NCI-H446 (cell line): ENCODE results near the gene PNKP.
A peak's percentile ranks its signal among the peaks of the same experiment; 100 is the strongest.

Source experiments
- DNase-seq, 2 experiments: peaks; one replicate each; lab custom pipeline; 2025; lab: John Stamatoyannopoulos, UW

PNKP gene

DNA sequence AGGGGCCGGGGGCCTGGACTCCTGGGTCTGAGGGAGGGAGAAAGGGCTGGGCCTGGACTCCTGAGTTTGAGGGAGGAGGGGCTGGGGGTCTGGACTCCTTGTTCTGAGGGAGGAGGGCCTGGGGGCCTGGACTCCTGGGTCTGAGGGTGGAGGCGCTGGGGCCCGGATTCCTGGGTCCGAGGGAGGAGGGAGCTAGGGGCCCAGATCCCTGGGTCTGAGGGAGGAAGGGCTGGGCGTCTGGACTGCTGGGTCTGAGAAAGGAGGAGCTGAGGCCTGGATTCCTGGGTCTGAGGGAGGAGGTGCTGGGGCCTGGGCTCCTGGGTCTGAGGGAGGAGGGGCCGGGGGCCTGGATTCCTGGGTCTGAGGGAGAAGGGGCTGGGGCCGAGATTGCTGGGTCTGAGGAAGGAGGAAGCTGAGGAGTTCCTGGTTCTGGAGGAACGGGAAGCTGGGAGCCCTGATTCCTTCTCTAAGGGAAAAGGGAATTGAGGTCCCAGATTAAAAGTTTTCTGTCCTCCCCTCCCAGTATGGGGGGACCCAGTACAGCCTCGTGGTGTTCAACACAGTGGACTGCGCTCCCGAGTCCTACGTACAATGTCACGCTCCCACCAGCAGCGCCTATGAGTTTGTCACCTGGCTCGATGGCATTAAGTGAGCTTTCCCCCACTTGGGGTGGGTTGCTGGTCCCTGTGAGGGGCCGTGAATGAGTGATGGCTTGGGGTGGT lies 48.6 kb downstream of the PNKP start:
- no peak for DNase-seq

GRCh38 chr19:49817964-49818648 lies 49.3 kb downstream of the PNKP start, which contains the start of gene MED25:
TSS of gene MED25 (plus strand) at chr19:49818289. CDS start at chr19:49818342, 53 bp downstream.
- peak; percentile 79 to 92 for DNase-seq

DNA sequence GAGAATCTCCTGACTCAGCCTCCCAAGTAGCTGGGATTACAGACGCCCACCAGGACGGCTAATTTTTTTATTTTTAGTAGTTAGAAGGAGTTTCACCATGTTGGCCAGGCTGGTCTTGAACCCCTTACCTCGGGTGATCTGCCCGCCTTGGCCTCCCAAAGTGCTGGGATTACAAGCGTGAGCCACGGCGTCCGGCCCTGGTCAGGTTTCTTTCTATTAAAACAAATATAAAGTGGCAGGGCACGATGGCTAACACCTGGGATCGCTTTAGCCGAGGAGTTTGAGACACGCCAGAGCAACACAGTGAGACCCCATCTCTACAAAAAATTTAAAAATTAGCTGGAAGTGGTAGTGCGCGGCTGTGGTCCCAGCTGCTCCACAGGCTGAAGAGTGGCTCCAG lies 50.8 kb downstream of the PNKP start:
- no peak for DNase-seq

GRCh38 chr19:49814010-49814409 lies 53.4 kb downstream of the PNKP start:
- no peak for DNase-seq

DNA sequence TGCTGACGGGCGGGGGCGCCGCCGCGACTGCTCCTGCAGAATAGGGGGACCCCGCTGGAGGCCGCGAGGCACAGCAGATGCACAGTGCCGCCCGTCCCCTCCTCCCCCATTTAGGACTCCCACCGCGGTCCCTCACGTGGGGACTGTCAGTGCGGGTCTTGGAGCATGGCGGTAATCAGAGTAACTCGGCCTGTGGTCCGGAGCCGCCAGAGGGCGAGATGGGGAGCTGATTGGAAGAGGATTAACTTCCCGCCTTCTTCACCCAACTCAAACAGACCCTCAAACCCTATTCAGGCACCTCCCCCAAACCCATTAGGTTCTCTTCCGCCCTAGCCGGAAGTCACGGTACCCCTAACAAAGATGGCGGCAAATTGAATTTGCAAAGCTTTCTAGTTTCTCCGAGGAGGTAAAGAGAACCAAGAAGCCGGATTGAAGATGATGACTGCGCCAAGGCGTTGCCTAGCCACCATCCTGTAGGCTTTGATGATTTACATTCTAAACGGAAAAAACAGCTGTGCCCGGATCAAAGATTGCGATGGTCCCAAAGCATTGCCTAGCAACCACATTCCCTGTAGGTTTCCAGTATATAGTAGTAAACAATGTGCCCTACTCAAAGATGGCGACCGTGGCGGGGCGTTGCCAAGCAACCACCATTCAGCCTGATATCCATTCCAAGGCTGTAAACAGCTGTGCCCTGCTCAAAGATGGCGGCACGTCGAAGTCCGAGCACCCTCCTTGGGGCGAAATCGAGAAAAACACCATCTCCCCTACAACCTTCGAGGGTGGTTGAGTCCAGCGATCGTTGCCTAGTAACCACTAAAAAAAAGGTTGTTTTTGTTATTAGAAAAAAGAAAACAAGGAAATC lies 54.1 kb downstream of the PNKP start, which contains the start of gene FUZ:
Gene FUZ, minus strand, starts transcription at position 296 of the 865 bp plus-strand sequence. Its CDS starts 186 bp downstream, at position 110.
- peak; percentile 98 to 99 for DNase-seq

- DNase-seq, result no peak
Measured at GRCh38 chr19:49812452-49812996, 54.9 kb downstream of the PNKP start.

GRCh38 chr19:49811328-49811727 lies 56.0 kb downstream of the PNKP start:
- no peak for DNase-seq
